ENCODE results near the gene PGM2L1. TPM values are rescaled to one million over a fixed set of nuclear protein-coding genes. Genes with fewer than 3 reads are reported as not detected.
A peak's percentile ranks its signal among the peaks of the same experiment; 100 is the strongest.
"Not testable (repeated sequence)": the region's sequence is repeated elsewhere in the genome, so short reads cannot be mapped to it uniquely, and the experiment has no call there.

Gene PGM2L1
- polyA plus RNA-seq, 1 donor from 2014 or later = 5.2 TPM

DNA sequence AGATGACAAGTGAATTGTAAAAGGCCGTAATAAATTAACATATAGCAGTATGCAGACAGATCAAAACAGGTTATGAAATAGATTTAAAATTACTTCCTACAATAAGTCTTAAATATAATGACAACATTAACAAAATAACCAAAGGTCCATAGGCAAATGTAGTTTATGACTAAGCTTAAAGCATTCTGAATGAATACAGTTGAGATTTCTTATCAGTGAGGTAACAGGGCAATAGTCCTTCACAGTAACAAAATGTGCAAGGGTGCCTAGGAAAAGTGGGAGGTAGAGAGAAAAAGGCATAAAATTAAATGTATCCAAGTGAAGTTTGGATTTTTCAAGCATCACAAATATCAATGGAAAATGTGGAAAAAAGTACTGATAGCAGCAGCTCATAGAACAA, 65.9 kb downstream of the PGM2L1 start:
- Mint-ChIP-seq H3K27me3 (no peaks in the 10 kb centered on the region), H3K9me3 (no peaks in the 10 kb centered on the region), H3K27ac (no peak overlapping the region), H3K36me3 (peaks cover 4% of the 10 kb centered on the region), H3K4me1 (peaks cover 0 to 2% (median 0%) of the 10 kb centered on the region in 3 donors), H3K4me3 (no peak overlapping the region)

- not testable (repeated sequence) for H3K4me3 Mint-ChIP-seq, H3K4me1 Mint-ChIP-seq, H3K9me3 Mint-ChIP-seq, H3K27ac Mint-ChIP-seq, H3K36me3 Mint-ChIP-seq, H3K27me3 Mint-ChIP-seq
These were observed 67.2 kb downstream of the PGM2L1 start for GRCh38 chr11:74331000-74331399.

DNA sequence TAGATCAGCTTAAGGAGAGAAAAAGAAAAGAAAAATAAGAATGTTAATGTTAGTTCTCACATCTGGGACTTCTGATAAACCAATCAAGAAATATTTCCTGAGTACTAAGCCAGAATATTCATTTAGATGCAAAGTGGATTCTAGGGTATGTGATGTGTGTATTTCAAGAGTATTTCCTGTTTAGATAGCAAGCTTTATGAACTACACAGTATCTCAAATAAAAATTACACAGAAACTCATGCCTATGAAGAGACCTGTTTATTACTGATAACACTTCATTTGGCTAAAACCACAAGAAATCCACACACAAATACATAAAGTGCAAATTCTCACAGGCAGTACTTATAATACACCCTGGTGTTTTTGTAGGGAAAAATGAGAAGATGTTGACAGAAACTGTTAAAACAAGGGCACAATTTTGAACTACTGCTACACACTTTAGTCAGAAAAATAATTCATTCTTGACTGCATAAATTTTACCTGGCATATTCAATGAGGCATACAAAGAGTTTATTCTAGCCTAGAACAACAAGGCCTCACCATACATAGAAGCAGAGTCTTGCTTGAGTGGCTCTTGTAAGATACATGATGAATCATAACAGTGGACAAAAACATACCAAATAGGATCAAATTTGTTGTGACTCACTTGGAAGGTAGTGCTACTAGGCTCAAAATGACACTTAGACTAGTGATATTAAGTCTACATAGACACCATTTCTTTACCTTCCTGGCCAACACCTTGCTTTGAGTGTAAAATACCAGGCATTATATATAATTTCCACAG, 68.0 kb downstream of the PGM2L1 start:
- Mint-ChIP-seq H3K27me3 (no peaks in the 10 kb centered on the region), H3K9me3 (no peaks in the 10 kb centered on the region), H3K36me3 (peaks cover 2% of the 10 kb centered on the region), H3K27ac (no peak overlapping the region), H3K4me3 (no peak overlapping the region), H3K4me1 (peaks cover 0 to 2% (median 0%) of the 10 kb centered on the region in 3 donors)

DNA sequence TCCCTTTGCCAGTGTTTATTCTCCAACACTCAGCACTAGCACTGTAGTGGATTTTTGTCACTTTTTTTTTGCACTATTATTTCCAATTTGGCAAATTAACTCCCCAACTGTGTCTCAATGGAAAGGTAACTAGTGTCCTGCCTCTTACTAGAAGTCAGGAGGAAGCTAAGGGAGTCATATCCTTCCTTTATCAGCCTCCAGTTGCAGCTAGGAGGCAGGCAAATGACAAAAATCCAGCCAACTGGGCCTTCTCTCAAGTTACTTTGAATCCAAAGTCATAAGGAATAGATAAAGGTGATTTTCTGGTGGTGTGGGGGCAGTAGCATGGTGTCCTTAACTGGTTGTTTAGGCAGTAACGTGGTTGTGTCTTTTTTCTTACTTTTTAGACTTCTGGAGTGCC, 71.2 kb downstream of the PGM2L1 start:
- no peak overlapping the region for H3K27ac Mint-ChIP-seq
- no peak overlapping the region for H3K4me3 Mint-ChIP-seq
- no peaks in the 10 kb centered on the region for H3K36me3 Mint-ChIP-seq
- H3K4me1 Mint-ChIP-seq = peaks cover 0 to under 1% (median under 1%) of the 10 kb centered on the region in 3 donors
- no peaks in the 10 kb centered on the region for H3K9me3 Mint-ChIP-seq
- H3K27me3 Mint-ChIP-seq = no peaks in the 10 kb centered on the region

GRCh38 chr11:74326665-74327064, 71.6 kb downstream of the PGM2L1 start:
- H3K36me3 Mint-ChIP-seq = no peaks in the 10 kb centered on the region
- no peak overlapping the region for H3K4me3 Mint-ChIP-seq
- H3K9me3 Mint-ChIP-seq = no peaks in the 10 kb centered on the region
- no peak overlapping the region for H3K27ac Mint-ChIP-seq
- H3K27me3 Mint-ChIP-seq = no peaks in the 10 kb centered on the region
- H3K4me1 Mint-ChIP-seq = peaks cover 0 to 5% (median 5%) of the 10 kb centered on the region in 3 donors

- Mint-ChIP-seq H3K27me3 (peaks cover 2% of the 10 kb centered on the region), H3K4me1 (peaks cover 0 to 6% (median 5%) of the 10 kb centered on the region in 3 donors), H3K36me3 (no peaks in the 10 kb centered on the region), H3K9me3 (no peaks in the 10 kb centered on the region), H3K4me3 (no peak overlapping the region), H3K27ac (no peak overlapping the region)
These were observed 72.3 kb downstream of the PGM2L1 start for GRCh38 chr11:74325649-74326645.

DNA sequence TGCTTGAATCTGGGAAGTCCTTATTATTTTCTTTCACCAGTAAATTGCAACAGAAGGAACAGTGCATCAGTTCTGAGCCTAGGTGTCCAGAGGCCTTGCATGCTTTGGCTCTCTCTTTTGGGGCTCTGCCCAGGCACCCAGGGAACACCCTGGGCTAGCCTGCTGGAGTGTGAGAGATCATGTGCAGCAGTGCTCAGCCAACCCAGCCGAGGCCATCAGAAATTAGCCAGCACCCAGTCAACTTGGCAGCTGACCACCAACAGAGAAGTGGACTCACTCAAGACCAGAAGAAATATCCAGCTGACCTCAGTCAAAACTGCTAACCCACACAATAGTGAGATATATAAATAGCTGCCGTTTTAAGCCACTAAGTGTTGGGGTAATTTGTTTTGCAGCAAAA, 75.6 kb downstream of the PGM2L1 start:
- Mint-ChIP-seq H3K4me1 (peaks cover 0 to 6% (median 5%) of the 10 kb centered on the region in 3 donors), H3K27ac (no peak overlapping the region), H3K4me3 (no peak overlapping the region), H3K27me3 (peaks cover 9% of the 10 kb centered on the region), H3K36me3 (peaks cover under 1% of the 10 kb centered on the region), H3K9me3 (peaks cover 3 to 10% (median 4%) of the 10 kb centered on the region in 3 donors)

GRCh38 chr11:74321487-74322188, 76.6 kb downstream of the PGM2L1 start:
- peaks cover 0 to 6% (median 5%) of the 10 kb centered on the region in 3 donors for H3K4me1 Mint-ChIP-seq
- peaks cover 3 to 20% (median 8%) of the 10 kb centered on the region in 3 donors for H3K9me3 Mint-ChIP-seq
- peaks cover 4% of the 10 kb centered on the region for H3K36me3 Mint-ChIP-seq
- peaks cover 13% of the 10 kb centered on the region for H3K27me3 Mint-ChIP-seq
- peak overlapping the region in 2 of 4 donors; percentile 0 to 35 for H3K4me3 Mint-ChIP-seq
- no peak overlapping the region for H3K27ac Mint-ChIP-seq

DNA sequence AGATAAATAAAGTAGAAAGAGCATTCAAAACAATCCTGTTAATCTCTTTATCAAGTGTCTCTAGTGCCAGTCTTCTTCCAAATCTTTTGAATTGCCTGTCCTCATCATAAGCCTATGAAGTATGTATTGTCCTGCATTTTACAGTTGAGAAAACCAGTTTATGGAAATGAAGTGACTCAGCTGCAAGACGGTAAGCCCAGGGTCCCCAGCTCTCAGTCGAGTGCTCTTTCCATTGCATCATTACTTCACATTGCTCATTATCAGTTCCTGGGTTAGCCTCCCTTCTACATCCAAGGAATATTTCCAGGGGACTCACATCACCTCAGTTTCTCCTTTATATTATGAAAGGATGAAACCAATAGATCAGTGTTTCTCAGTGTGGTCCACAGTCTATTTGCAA, 77.7 kb downstream of the PGM2L1 start:
- peaks cover 3 to 23% (median 10%) of the 10 kb centered on the region in 3 donors for H3K9me3 Mint-ChIP-seq
- H3K27ac Mint-ChIP-seq = no peak overlapping the region
- H3K27me3 Mint-ChIP-seq = peaks cover 13% of the 10 kb centered on the region
- H3K4me1 Mint-ChIP-seq = peaks cover 0 to 6% (median 5%) of the 10 kb centered on the region in 3 donors
- no peak overlapping the region for H3K4me3 Mint-ChIP-seq
- H3K36me3 Mint-ChIP-seq = peaks cover 4% of the 10 kb centered on the region

GRCh38 chr11:74319139-74319816, 79.0 kb downstream of the PGM2L1 start:
- peaks cover 0 to 6% (median 5%) of the 10 kb centered on the region in 3 donors for H3K4me1 Mint-ChIP-seq
- no peak overlapping the region for H3K4me3 Mint-ChIP-seq
- H3K27me3 Mint-ChIP-seq = peaks cover 13% of the 10 kb centered on the region
- H3K36me3 Mint-ChIP-seq = peaks cover 4% of the 10 kb centered on the region
- peak overlapping the region in 1 of 3 donors; percentile 30 for H3K27ac Mint-ChIP-seq
- H3K9me3 Mint-ChIP-seq = peaks cover 5 to 23% (median 10%) of the 10 kb centered on the region in 3 donors

DNA sequence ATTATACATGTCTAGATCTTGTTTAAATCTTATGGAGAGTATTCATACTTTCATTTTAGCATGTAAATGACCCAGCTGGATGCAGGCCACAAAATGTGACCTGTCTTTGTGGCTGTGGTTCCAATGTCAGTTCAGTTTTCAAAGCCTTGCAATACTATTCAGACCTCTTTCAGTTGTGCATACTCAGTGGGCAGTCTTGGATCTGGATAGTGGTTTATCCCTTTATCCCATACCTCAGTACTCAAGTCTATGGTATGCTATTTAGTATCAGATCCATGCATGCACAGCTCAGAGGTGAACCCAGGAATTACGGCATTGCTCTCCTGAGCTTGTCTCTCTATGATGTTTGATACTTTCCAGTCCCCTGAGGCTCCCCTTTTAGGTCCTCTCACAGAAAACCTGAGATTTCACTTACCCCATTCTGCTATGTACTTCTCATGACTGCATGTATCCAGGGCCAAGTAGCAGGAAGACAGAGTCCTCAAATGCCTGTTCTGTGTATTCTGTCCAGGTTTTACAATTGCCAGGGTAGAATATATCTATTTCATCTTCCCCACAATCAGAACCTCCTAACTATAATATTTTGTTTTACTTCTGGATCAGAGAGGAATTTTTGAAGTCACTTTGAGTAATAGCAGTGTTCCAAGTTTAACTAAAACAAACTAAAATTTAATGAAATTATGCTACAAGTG, 79.8 kb downstream of the PGM2L1 start:
- Mint-ChIP-seq H3K9me3 (peaks cover 5 to 23% (median 10%) of the 10 kb centered on the region in 3 donors), H3K27ac (no peak overlapping the region), H3K4me1 (peaks cover 0 to 6% (median 5%) of the 10 kb centered on the region in 3 donors), H3K27me3 (peaks cover 14% of the 10 kb centered on the region), H3K4me3 (peak overlapping the region in 1 of 4 donors; percentile 65), H3K36me3 (peaks cover 4% of the 10 kb centered on the region)

GRCh38 chr11:74316772-74317505, 81.3 kb downstream of the PGM2L1 start:
- Mint-ChIP-seq H3K27ac (no peak overlapping the region), H3K4me1 (peaks cover 0 to 4% (median 3%) of the 10 kb centered on the region in 3 donors), H3K36me3 (peaks cover 4% of the 10 kb centered on the region), H3K27me3 (peaks cover 20% of the 10 kb centered on the region), H3K9me3 (peaks cover 5 to 23% (median 10%) of the 10 kb centered on the region in 3 donors), H3K4me3 (no peak overlapping the region)

DNA sequence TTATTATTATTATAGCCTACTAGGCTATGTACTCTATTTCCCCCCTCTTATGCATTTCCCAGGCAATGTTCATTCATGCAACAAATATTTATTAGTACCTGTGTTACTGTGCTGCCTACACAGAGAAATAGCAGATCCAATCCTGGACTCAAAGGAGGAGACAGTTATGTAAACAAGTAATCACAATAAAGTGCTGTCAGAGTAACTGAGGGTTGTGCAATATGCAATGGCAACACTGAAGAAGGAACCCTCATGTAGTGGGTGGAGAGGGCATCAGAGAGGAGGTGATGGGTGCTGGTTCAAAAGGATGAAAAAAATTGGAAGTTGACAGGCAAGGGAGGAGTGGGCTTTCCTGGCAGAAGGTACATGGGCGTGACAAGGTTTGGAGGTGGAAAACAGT, 85.9 kb downstream of the PGM2L1 start:
- peaks cover under 1% of the 10 kb centered on the region for H3K36me3 Mint-ChIP-seq
- peaks cover 33% of the 10 kb centered on the region for H3K27me3 Mint-ChIP-seq
- H3K9me3 Mint-ChIP-seq = peaks cover 3 to 10% (median 6%) of the 10 kb centered on the region in 3 donors
- peak overlapping the region in 2 of 3 donors; percentile 19 to 78 for H3K27ac Mint-ChIP-seq
- H3K4me3 Mint-ChIP-seq = peak overlapping the region in 1 of 4 donors; percentile 4
- peaks cover 0 to 9% (median 0%) of the 10 kb centered on the region in 3 donors for H3K4me1 Mint-ChIP-seq
